ENCODE measurements around the gene KRTAP21-3. TPM values are rescaled to one million over a fixed set of nuclear protein-coding genes. Genes with fewer than 3 reads are reported as not detected.

The KRTAP21-3 gene
- total RNA-seq, 1 donor from 2014 or later: not detected

DNA sequence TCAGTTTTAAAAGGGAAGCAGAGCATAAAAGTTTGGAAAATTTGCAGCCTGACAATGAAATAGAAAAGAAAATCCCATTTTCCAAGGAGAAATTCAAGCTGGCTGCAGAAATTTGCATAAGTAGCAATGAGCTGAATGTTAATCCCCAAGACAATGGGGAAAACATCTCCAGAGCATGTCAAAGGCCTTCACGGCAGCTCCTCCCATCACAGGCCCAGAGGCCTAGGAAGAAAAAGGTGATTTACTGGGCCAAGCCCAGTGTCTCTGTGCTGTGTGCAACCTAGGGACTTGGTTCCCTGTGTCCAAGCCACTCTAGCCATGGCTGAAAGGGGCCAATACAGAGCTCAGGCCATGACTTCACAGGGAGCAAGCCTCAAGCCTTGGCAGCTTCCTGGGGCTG, 49.8 kb downstream of the KRTAP21-3 start:
- intact Hi-C loops (cut with micrococcal nuclease): no loop called here

Other genes with a start within 250 kb of the KRTAP21-3 start
- gene KRTAP19-1, start 238.4 kb downstream of the KRTAP21-3 start, total RNA-seq: not detected in 2 replicates
- not detected in 2 replicates for gene KRTAP19-2, start 231.3 kb downstream of the KRTAP21-3 start, total RNA-seq
- not detected in 2 replicates for gene KRTAP19-3, start 226.8 kb downstream of the KRTAP21-3 start, total RNA-seq
- gene KRTAP19-4, start 221.6 kb downstream of the KRTAP21-3 start, total RNA-seq: not detected in 2 replicates
- not detected in 2 replicates for gene KRTAP19-5, start 216.6 kb downstream of the KRTAP21-3 start, total RNA-seq
- gene KRTAP19-6, start 176.9 kb downstream of the KRTAP21-3 start, total RNA-seq: not detected in 2 replicates
- not detected in 2 replicates for gene KRTAP19-7, start 157.5 kb downstream of the KRTAP21-3 start, total RNA-seq
- not detected in 2 replicates for gene KRTAP22-2, start 128.4 kb downstream of the KRTAP21-3 start, total RNA-seq
- gene KRTAP6-3, start 126.3 kb downstream of the KRTAP21-3 start, total RNA-seq: not detected in 2 replicates
- gene KRTAP6-2, start 119.9 kb downstream of the KRTAP21-3 start, total RNA-seq: not detected in 2 replicates
- not detected in 2 replicates for gene KRTAP22-1, start 117.7 kb downstream of the KRTAP21-3 start, total RNA-seq
- gene KRTAP6-1, start 104.8 kb downstream of the KRTAP21-3 start, total RNA-seq: not detected in 2 replicates
- not detected in 2 replicates for gene KRTAP20-1, start 102.4 kb downstream of the KRTAP21-3 start, total RNA-seq
- not detected in 2 replicates for gene KRTAP20-4, start 98.2 kb downstream of the KRTAP21-3 start, total RNA-seq
- gene KRTAP20-2, start 83.6 kb downstream of the KRTAP21-3 start, total RNA-seq: not detected in 2 replicates
- gene KRTAP20-3, start 75.9 kb downstream of the KRTAP21-3 start, total RNA-seq: not detected in 2 replicates
- not detected in 2 replicates for gene KRTAP21-2, start 28.5 kb upstream of the KRTAP21-3 start, total RNA-seq
- gene KRTAP21-1, start 36.7 kb upstream of the KRTAP21-3 start, total RNA-seq: not detected in 2 replicates
- not detected in 2 replicates for gene KRTAP8-1, start 94.5 kb upstream of the KRTAP21-3 start, total RNA-seq
- not detected in 2 replicates for gene KRTAP7-1, start 111.0 kb upstream of the KRTAP21-3 start, total RNA-seq
- gene KRTAP11-1, start 162.8 kb upstream of the KRTAP21-3 start, total RNA-seq: not detected in 2 replicates